Measurements from ENCODE around the gene LGR5. TPM values are rescaled to one million over a fixed set of nuclear protein-coding genes. Genes with fewer than 3 reads are reported as not detected.

LGR5 gene
- total and polyA plus RNA-seq, 9 of the 15 experiments (the other 6 are each of a cell fraction or from before 2014, with no cell fraction given): not detected

GRCh38 chr12:71546322-71546861 is 106.8 kb downstream of the LGR5 start:
- FAIRE-seq (no peak), DNase-seq (ENCODE audit: extremely low read depth in 1 of 4, low spot score in 3 of 4) (no peak), ATAC-seq (no peak; the same call in 2 of the 3 replicates)
- intact Hi-C loops (cut with micrococcal nuclease): no loop called here
- WGBS (ENCODE audit: insufficient coverage, low coverage, missing lambda C conversion rate): 33% methylated on average over 2 of the region's 2 CpGs
- TF ChIP-seq FOSL1 (tag; conservative IDR thresholded peaks at IDR 0.05): no peak
- peak; percentile 70 for TF ChIP-seq ZNF316 (IDR thresholded peaks at IDR 0.05)
- peak; percentile 78 for TF ChIP-seq NFE2 (IDR thresholded peaks at IDR 0.05; ENCODE audit: low read depth)
- TF ChIP-seq MAFK (IDR thresholded peaks at IDR 0.05; ENCODE audit: low read length): peak; percentile 49; the same call in 1 of the 2 replicates
- TF ChIP-seq C11orf30 (IDR thresholded peaks at IDR 0.05; ENCODE audit: low read depth): peak; percentile 56
- peak; percentile 62 for TF ChIP-seq MAFG (tag; conservative IDR thresholded peaks at IDR 0.05)
- no peak for TF ChIP-seq ZMIZ1 (IDR thresholded peaks at IDR 0.05; ENCODE audit: low read depth in 2 of 2, low read length in 2 of 2)
- TF ChIP-seq, protein P1, sequence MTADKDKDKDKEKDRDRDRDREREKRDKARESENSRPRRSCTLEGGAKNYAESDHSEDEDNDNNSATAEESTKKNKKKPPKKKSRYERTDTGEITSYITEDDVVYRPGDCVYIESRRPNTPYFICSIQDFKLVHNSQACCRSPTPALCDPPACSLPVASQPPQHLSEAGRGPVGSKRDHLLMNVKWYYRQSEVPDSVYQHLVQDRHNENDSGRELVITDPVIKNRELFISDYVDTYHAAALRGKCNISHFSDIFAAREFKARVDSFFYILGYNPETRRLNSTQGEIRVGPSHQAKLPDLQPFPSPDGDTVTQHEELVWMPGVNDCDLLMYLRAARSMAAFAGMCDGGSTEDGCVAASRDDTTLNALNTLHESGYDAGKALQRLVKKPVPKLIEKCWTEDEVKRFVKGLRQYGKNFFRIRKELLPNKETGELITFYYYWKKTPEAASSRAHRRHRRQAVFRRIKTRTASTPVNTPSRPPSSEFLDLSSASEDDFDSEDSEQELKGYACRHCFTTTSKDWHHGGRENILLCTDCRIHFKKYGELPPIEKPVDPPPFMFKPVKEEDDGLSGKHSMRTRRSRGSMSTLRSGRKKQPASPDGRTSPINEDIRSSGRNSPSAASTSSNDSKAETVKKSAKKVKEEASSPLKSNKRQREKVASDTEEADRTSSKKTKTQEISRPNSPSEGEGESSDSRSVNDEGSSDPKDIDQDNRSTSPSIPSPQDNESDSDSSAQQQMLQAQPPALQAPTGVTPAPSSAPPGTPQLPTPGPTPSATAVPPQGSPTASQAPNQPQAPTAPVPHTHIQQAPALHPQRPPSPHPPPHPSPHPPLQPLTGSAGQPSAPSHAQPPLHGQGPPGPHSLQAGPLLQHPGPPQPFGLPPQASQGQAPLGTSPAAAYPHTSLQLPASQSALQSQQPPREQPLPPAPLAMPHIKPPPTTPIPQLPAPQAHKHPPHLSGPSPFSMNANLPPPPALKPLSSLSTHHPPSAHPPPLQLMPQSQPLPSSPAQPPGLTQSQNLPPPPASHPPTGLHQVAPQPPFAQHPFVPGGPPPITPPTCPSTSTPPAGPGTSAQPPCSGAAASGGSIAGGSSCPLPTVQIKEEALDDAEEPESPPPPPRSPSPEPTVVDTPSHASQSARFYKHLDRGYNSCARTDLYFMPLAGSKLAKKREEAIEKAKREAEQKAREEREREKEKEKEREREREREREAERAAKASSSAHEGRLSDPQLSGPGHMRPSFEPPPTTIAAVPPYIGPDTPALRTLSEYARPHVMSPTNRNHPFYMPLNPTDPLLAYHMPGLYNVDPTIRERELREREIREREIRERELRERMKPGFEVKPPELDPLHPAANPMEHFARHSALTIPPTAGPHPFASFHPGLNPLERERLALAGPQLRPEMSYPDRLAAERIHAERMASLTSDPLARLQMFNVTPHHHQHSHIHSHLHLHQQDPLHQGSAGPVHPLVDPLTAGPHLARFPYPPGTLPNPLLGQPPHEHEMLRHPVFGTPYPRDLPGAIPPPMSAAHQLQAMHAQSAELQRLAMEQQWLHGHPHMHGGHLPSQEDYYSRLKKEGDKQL (CRISPR knock-in tag; IDR thresholded peaks at IDR 0.05; ENCODE audit: borderline replicate concordance): no peak
- TF ChIP-seq MAFF (IDR thresholded peaks at IDR 0.05; ENCODE audit: low read length): peak; percentile 55; the same call in 1 of the 2 replicates
- no peak for TF ChIP-seq MTF1 (CRISPR knock-in tag; IDR thresholded peaks at IDR 0.05; ENCODE audit: borderline replicate concordance)
- Histone ChIP-seq H3K9me1 (ENCODE audit: control insufficient read depth, insufficient read depth, low read length) (no peaks in the 10 kb centered on the region), H4K20me1 (replicated peaks; ENCODE audit: control insufficient read depth, insufficient read depth, low read length) (no peaks in the 10 kb centered on the region), H3K27ac (ENCODE audit: extremely low read depth, low read depth, low read length) (no peak overlapping the region), H3K79me2 (ENCODE audit: control insufficient read depth, insufficient read depth, low read length) (no peaks in the 10 kb centered on the region), H3K9ac (ENCODE audit: insufficient read depth in 1 of 2, low read depth in 2 of 2, low read length in 2 of 2) (no peak overlapping the region), H3K9me3 (replicated peaks; ENCODE audit: control insufficient read depth, insufficient read depth, low read depth, low read length) (no peaks in the 10 kb centered on the region), H3K4me2 (ENCODE audit: insufficient read depth, low read length) (no peak overlapping the region), H3K27me3 (ENCODE audit: control insufficient read depth in 2 of 2, insufficient read depth in 2 of 2, low read length in 2 of 2) (no peaks in the 10 kb centered on the region), H3K4me1 (replicated peaks in 1 of 2; ENCODE audit: control insufficient read depth in 2 of 2, insufficient read depth in 2 of 2, low read length in 2 of 2) (no peaks in the 10 kb centered on the region), H3K36me3 (ENCODE audit: control insufficient read depth, insufficient read depth, low read length) (no peaks in the 10 kb centered on the region), H2AFZ (ENCODE audit: low read depth, low read length) (peak overlapping the region; percentile 37; the same call in 1 of the 2 replicates), H3K4me3 (no peak overlapping the region)
- ChIA-PET POLR2A (no interaction called here), CTCF (ENCODE audit: low intra/inter-chr PET ratio) (no interaction called here)
- no TSS peak for BruUV-seq (replicated peaks)
- in situ Hi-C loops (cut with MboI): no loop called here

All from K562 (cell line).